CD4-positive, alpha-beta T cell treated with Interleukin-15 for 1 hour (primary cell): ENCODE measurements around the gene CDH18.

Experiments used
- DNase-seq: peaks from one replicate; pipeline ENCODE4 v3.0.0-alpha.2; 2020

Gene CDH18

GRCh38 chr5:19565466-19565865, 422.5 kb downstream of the CDH18 start:
- DNase-seq = no peak

GRCh38 chr5:19564036-19564435, 424.0 kb downstream of the CDH18 start:
- no peak for DNase-seq

- DNase-seq = no peak
Observed at GRCh38 chr5:19555876-19556275, 432.1 kb downstream of the CDH18 start.

GRCh38 chr5:19555436-19555835, 432.6 kb downstream of the CDH18 start:
- no peak for DNase-seq

GRCh38 chr5:19554524-19554923, 433.5 kb downstream of the CDH18 start:
- DNase-seq = no peak

GRCh38 chr5:19547640-19548039, 440.4 kb downstream of the CDH18 start:
- no peak for DNase-seq

- no peak for DNase-seq
Observed at GRCh38 chr5:19546521-19546920, 441.5 kb downstream of the CDH18 start.

GRCh38 chr5:19538607-19539006, 449.4 kb downstream of the CDH18 start:
- no peak for DNase-seq

- no peak for DNase-seq
Observed at GRCh38 chr5:19536387-19536786, 451.6 kb downstream of the CDH18 start.

GRCh38 chr5:19534751-19535150, 453.2 kb downstream of the CDH18 start:
- DNase-seq = no peak

- no peak for DNase-seq
Observed at GRCh38 chr5:19532936-19533335, 455.1 kb downstream of the CDH18 start.

GRCh38 chr5:19531374-19531952, 456.5 kb downstream of the CDH18 start:
- DNase-seq = no peak

- DNase-seq = no peak
Observed at GRCh38 chr5:19519448-19519847, 468.6 kb downstream of the CDH18 start.

GRCh38 chr5:19498852-19499251, 489.1 kb downstream of the CDH18 start:
- DNase-seq = no peak

GRCh38 chr5:19497229-19497815, 490.7 kb downstream of the CDH18 start:
- no peak for DNase-seq

- DNase-seq = no peak
Observed at GRCh38 chr5:19496056-19496455, 491.9 kb downstream of the CDH18 start.

GRCh38 chr5:19492861-19493260, 495.1 kb downstream of the CDH18 start:
- no peak for DNase-seq

GRCh38 chr5:19488786-19489185, 499.2 kb downstream of the CDH18 start:
- DNase-seq = no peak

GRCh38 chr5:19487480-19487879, 500.5 kb downstream of the CDH18 start:
- DNase-seq = no peak

GRCh38 chr5:19479562-19479961, 508.4 kb downstream of the CDH18 start:
- DNase-seq = no peak

GRCh38 chr5:19462019-19462418, 526.0 kb downstream of the CDH18 start:
- DNase-seq = no peak

GRCh38 chr5:19424506-19424905, 563.5 kb downstream of the CDH18 start:
- DNase-seq = no peak
